Renal cortical epithelial cell (primary cell): Measurements from ENCODE around the gene CUX1. TPM values are rescaled to one million over a fixed set of nuclear protein-coding genes. Genes with fewer than 3 reads are reported as not detected.

Experiments
- DNase-seq: peaks from one replicate; pipeline ENCODE4 v3.0.0-alpha.2; 2011; ENCODE audit warnings: low read depth
- total RNA-seq: library from RNA; depleted of rRNA; stranded (reverse); fragments of >200 nt; gene quantifications from 2 replicates; pipeline ENCODE4 v1.2.3, GENCODE V29; 2014

The CUX1 gene
- total RNA-seq, 1 donor from 2014 or later = 139 TPM

DNA sequence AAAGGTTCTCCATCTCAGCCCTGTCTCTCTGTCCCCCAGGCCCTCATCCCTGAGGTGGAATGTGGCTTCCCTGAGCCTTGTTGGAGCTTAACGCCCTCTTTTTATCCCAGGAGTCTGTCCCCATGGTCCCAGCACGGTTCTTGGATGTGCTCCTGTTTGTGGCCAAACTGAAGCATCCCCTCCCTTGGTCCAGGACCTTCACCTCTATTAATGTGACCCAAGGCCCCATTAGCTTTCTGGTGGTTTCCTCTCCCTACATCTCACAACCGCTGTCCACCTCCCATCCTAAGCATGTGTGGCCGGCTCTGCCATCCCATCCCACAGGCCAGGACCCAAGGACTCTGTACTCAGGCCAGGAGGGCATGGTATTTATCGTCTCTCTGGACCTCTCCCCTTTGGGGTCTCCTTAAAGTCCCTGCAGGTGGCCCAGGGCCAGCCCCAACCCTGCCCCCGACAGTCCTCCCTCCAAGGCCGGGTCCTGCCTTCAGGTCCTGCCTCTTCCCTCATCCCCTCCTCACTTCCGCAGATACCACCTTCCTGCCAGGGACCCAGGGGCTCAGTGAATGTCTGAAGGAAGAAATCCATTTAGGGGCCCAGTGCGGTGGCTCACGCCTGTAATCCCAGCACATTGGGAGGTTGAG is 453.9 kb downstream of the CUX1 start:
- DNase-seq = no peak

DNA sequence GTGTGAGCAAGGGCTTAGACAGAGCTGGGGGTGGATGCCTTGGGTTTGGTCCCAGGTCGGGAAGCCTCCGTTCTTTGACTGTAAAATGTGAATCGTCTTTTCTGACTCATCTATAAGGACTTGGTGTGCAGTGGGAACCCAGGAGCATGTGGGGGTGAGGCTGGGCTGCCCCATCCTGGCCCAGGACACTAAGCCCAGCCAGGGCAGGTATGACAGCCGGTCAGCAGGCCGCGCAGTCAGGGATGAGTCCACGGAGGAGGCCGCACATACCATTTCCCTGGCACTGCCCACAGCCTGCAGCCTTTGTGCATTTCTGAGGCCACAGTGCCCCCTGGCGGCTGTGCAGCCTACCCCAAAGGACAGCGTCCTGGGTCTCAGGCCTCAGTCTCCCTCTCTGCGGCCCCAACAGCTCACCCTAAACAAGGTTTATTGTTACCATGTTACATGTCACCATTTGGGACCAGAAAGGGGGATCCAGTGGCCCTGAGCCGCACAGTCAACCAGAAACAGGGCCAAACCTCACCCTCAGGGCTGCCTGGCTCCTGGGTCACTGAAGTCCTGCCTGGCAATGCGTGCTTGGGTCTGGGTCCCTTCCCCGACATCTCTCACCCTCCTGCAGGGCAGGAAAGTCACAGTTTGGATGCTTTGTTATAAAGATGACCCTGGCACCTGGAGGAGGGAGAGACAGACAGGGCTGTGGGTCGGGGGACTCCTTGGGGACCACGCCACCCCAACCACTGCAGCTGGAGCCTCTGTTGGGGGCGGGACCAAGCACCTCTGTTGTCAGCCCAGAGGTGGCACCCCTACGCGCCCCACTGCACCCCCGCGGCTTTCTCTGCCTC is 454.9 kb downstream of the CUX1 start:
- peak; percentile 54 for DNase-seq

DNA sequence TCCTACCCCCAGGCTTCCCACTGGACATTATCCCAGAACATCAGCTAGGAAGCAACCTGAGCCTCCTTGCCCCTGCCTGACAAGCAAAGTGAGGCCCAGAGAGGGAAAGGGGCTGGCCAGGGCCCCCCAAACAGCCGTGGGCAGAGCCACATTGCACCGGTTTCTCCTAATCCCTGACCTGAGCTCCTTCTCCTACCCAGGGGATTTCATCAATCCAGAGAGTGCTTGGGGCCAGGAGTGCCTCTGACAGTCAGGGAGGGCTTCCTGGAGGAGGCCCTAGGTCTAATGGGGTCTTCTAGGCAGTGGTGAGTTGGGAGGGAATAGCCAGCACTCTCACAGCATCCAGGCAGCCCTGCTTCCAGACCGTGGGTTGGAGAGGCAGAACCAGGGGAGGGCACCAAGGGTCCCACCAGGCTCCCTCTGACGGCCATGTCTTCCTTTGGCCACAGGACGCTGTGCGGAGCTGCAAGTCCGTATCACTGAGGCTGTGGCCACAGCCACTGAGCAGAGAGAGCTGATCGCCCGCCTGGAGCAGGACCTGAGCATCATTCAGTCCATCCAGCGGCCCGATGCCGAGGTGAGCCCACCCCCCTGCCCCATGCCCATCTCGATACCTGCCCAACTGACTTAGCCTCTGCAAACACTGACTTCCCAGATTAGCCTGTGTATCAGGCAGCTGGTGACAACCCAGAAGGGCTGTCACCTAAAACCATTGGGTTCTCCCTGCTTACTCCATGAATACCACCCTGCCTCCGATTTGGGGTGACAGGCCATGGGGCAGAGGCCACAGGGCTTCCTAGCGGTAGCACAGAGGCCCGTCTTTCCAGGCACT is 455.7 kb downstream of the CUX1 start:
- no peak for DNase-seq

- DNase-seq = peak; percentile 88
These were observed 456.6 kb downstream of the CUX1 start for GRCh38 chr7:102273749-102274712.

DNA sequence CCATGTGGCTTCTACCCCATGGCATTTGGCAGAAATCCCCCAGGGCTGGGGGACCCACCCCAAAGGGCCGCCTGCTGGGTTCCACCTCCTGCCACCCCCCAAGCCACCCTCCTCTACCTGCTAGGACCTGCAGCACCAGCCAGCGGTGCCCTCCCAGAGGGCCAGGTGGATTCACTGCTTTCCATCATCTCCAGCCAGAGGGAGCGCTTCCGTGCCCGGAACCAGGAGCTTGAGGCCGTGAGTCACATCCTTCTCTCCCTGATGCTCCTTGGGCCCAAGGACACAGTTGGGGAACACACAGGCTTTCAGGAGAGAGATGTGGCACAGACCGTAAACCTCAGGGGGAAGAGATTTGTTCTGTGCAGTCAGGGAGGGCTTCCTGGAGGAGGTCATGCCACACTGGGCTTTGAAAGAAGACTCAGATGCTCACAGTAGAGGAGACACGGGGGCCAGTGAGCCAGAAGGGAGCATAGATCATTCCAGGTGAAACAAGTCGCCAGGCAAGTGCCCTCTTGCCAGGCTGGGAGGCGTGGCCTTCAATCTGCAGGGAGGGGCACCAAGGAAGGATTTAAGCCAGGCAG is 457.8 kb downstream of the CUX1 start:
- DNase-seq = no peak

DNA sequence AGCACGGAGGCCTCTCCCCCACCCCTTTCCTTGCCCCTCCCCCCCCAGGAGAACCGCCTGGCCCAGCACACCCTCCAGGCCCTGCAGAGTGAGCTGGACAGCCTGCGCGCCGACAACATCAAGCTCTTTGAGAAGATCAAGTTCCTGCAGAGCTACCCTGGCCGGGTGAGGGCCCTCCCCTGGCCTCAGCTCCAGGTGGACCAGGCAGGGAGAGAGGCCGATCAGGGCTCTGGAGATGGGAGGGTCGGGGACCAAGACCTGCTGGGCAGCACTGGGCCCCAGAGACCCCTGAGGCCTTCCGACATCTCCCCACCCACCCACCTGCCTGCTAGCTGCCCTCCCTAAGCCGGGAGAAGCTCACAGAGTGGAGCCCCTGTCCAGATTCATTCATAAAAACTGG is 460.5 kb downstream of the CUX1 start:
- DNase-seq = no peak

DNA sequence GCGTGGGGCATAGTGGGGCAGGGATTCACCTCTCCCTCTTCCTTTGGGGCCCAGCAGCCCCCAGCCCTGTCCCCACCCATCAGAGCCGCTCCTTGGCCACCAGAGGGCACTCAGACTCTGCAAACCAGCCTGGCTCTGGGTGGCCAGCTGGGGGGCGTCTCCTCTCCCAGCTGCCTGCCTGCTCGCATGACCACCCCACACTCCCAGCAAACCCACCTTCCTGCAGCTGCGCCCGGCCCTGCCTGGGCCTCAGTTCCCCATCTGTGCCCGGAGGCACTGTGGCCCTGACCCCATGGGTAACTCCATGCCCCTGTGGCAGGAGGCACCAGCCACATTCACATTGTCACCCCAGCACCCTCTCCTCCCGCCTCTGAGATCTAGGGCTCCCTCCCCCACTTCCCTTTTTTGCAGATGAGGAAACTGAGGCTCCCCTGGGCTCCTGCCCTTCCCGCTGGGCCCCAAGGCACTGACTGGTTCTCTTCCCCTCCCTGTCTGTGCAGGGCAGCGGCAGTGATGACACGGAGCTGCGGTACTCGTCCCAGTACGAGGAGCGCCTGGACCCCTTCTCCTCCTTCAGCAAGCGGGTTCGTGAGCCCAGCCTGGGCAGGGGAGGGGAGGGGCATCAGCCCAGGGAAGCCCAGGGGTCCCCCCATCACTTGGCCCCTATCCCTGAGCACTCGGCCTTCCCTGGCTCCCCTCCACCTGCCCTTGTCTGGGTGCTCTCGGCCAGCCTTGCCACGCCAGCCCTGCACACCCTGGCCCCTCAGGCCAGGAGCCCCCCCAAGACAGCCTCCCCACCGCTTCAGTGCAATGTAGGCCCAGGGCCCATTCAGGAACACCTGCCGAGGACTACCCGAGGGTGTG is 462.3 kb downstream of the CUX1 start:
- no peak for DNase-seq

DNA sequence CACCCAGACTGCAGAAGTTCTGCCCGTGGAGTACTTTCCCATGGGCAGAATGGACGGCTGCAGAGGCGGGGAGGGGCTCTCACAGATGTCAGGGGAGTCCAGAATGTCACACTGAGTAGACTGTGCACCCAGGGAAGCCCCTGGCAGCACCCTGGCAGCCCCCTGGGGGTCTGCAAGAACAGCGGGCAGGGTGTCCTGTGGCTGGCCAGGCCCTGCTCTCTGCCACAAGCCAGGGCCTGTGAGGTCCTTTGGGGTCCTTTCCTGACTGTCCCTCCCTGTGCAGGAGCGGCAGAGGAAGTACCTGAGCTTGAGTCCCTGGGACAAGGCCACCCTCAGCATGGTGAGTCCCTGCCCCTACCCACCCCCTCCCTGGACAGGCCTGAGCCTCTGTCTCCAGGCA is 463.1 kb downstream of the CUX1 start:
- no peak for DNase-seq

DNA sequence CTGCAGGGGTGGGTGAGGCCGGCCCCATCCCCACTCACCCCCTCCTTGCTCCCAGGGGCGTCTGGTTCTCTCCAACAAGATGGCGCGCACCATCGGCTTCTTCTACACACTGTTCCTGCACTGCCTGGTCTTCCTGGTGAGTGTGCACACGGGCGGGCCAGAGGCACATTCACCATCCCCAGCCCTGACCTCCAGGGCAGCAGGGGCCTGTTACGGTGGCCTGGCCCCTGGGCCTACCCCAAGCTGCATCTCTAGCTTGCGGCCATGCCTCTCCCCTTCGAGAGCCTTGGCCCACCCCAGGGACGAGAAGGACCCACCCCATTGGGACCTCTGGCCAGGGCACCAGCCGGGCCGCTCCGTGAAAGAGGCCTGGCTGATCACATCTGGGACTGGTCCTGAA is 464.4 kb downstream of the CUX1 start:
- DNase-seq = no peak

DNA sequence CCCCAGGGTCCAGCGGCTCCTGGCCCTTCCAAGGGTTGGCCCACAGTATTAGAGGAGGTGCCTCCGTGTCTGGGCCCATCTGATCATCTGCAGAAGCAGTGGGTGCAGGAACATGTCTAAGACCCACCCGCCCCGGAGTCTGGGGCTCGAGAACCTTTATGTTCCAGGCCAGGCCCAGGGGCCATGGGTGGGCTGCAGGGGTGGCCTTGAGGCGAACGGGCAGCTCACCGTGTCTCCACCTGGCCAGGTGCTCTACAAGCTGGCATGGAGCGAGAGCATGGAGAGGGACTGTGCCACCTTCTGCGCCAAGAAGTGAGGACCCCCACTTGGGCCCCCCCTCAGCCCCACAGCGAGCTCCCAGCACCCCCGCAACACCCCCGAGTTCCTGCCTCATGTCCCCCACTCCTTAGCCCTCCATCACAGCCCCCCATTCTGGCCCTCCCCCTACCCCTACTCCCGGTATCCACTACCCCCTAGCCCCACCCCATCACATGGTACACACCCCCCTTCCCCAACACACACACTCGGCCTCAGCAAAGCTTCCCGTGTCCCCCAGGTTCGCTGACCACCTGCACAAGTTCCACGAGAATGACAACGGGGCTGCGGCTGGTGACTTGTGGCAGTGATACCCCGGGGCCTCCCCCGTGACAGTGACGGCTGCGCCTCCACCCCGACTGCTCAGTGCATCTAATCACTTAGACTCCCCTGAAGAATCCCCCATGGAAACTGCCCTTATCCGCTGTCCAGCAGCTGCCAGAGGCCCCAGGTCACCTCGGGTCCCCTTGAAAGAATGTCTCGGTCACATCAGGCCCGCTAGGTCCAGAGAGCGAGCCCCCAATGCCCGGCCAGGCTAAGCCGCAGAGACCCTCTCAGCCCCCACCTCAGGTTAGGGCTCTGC is 465.3 kb downstream of the CUX1 start:
- no peak for DNase-seq

DNA sequence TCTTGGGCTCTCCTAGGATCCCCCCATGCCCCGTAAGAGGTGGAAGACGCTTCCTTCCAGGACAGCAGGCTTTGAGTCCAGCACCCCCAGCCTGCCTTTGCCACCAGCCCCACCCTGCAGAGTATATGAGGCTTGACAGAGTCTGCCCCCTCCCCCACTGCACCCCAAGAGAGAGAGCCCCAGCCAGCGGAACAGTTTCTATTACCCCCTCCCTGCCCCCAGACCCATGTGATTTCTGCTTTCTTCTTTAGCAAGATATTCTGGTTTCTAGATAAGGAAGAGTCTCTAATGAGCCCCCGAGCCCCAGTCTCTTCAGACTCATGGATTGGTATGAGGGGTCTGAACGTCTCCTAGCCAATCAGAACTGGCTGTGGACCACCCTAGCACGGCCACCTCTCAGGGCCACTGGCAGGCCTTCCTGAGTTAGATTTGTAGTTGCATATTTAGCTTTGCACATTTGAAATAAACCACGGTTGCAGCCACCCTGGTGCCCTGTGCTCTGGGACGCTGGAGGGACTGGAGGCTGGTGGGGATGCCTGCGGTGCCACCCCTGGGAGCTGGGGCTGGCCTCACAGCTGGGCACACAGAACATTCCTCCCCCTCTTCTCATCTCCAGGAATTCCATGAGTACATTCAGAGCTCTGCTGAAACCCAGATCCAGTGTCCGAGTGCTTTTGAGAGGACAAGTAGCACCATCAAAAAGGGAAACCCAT is 466.2 kb downstream of the CUX1 start:
- no peak for DNase-seq

GRCh38 chr7:102284399-102284798 is 467.0 kb downstream of the CUX1 start:
- no peak for DNase-seq

GRCh38 chr7:102284891-102285539 is 467.6 kb downstream of the CUX1 start:
- DNase-seq = no peak

GRCh38 chr7:102285540-102286236 is 468.3 kb downstream of the CUX1 start:
- no peak for DNase-seq

DNA sequence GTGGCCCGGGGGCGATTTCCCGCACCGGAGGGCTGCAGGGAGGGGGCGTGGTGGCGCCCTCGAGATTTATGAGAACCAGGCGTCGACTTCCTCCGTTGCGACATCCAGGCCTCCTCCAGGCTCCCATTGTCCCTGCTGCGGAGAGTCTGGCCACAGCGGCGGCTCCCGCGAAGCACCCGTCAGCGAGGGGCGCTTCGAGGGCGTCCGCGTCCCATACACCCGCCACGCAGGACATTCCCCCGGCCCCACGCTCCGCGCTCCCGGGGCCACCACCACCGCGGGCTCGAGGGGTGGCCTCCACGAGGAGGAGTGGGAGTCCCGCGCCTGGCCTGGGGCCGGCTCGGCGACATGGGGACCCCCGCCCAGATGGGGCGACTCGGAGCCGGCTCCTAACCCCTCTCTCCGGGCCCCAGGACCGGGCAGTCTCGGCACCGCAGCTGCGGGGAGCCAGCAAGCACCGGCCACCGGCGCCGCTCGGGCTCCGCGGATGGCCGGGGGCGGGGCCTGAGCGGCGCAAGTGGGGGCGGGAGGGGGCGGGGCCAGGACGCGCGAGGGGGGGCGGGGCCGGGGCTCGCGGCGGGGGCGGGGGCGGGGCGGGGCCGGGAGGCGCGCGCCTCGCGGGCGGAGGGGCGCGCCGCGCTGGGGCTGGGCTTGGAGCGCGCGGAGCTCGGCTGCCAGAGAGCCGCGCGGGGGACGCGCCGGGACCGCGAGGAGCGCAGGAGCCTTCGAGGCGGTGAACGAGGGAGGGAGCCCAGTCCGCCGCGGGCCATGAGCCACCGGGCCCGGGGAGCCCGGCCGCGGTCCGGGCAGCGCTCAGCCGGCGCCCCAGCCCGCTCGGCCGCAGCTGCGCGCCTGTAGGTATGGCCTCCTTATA is 469.0 kb downstream of the CUX1 start, which contains the start of gene SH2B2:
TSS of gene SH2B2 (plus strand) at position 632 of the 874 bp plus-strand sequence. CDS start 13,683 bp downstream, outside the sequence.
- peak; percentile 53 for DNase-seq
